Measurements from ENCODE around the gene CUZD1.

Gene CUZD1

DNA sequence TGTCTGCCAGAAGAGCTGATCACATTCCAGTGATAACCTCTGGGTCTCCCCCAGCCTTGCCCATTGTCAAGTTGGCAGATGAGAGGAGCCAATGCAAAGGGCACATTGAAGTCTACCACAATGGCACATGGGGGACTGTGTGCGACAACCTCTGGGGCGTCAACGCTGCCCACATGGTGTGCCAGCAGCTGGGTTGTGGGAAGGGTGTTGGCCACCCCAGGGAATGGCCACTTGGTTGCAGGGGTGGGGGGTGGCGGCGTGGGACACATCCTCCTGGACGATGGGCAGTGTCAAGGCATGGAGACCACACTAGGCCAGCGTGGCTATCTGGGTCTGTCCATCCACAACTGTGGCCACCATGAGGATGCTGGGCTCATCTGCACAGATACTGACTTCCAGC, 43.4 kb downstream of the CUZD1 start:
- no peak for DNase-seq

GRCh38 chr10:122798704-122799231, 46.9 kb downstream of the CUZD1 start:
- no peak for DNase-seq

GRCh38 chr10:122796796-122797195, 48.9 kb downstream of the CUZD1 start:
- no peak for DNase-seq

DNA sequence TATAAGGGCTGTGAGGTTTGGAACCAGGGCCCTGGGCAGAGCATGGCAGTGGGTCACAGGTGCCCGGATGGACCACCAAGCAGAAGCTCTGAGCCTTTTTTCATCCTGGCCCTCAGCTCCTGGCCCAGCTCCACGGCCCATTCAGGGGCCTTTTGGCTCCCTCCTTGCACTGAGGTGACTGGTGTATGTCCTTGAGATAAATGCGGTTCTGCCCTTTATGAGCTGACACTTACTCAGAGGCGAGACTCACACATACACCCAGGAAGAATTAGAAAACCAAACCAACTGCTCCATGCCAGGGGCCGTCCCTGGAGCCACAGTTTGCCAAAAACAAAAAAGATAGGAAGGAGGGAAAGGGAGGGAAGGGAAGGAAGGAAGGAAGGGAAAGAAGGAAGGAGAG, 49.7 kb downstream of the CUZD1 start:
- DNase-seq, result no peak

DNA sequence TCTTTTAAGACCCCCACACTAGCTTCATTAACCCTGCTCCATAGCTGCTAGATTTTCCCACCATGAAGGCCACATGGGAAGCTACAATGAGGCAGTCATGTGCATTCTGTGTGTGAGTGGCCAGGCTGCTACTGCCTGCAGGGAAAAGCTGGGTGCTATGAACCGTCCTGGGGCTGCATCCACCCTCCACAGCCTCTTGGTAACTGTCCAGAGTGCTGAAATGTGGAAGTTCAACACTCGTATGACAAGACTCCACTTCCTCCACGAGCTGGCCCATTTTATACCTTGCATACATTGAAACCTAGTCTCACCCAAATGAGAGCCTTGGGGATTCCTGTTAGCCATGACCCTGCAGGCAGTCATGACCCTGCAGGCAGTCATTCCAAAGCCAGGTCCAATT, 59.4 kb downstream of the CUZD1 start:
- DNase-seq, result no peak

GRCh38 chr10:122782911-122783310, 62.7 kb downstream of the CUZD1 start:
- no peak for DNase-seq
